ENCODE data around the gene TMEM178B. TPM values are rescaled to one million over a fixed set of nuclear protein-coding genes. Genes with fewer than 3 reads are reported as not detected.
"Not testable (repeated sequence)": the region's sequence is repeated elsewhere in the genome, so short reads cannot be mapped to it uniquely, and the experiment has no call there.

TMEM178B gene
- total and polyA plus RNA-seq, 2 experiments from 2014 or later: 0.39 to 0.46 TPM

GRCh38 chr7:141393056-141393455 is 319.2 kb downstream of the TMEM178B start:
- no peak overlapping the region for H3K27ac ChIP-seq
- TF ChIP-seq, protein P1, sequence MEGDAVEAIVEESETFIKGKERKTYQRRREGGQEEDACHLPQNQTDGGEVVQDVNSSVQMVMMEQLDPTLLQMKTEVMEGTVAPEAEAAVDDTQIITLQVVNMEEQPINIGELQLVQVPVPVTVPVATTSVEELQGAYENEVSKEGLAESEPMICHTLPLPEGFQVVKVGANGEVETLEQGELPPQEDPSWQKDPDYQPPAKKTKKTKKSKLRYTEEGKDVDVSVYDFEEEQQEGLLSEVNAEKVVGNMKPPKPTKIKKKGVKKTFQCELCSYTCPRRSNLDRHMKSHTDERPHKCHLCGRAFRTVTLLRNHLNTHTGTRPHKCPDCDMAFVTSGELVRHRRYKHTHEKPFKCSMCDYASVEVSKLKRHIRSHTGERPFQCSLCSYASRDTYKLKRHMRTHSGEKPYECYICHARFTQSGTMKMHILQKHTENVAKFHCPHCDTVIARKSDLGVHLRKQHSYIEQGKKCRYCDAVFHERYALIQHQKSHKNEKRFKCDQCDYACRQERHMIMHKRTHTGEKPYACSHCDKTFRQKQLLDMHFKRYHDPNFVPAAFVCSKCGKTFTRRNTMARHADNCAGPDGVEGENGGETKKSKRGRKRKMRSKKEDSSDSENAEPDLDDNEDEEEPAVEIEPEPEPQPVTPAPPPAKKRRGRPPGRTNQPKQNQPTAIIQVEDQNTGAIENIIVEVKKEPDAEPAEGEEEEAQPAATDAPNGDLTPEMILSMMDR (IDR thresholded peaks at IDR 0.05; ENCODE audit: low read depth, low read length): no peak
- H3K4me1 ChIP-seq (ENCODE audit: low read depth): peaks cover 19% of the 10 kb centered on the region
- no peak for DNase-seq (ENCODE audit: low read depth in 1 of 2, low spot score in 1 of 2)
- no peaks in the 10 kb centered on the region for H3K36me3 ChIP-seq
- H3K4me3 ChIP-seq: no peak overlapping the region
- H3K9me3 ChIP-seq (ENCODE audit: low read depth): no peaks in the 10 kb centered on the region
- H3K27me3 ChIP-seq: no peaks in the 10 kb centered on the region

- TF ChIP-seq, protein P1 (IDR thresholded peaks at IDR 0.05; ENCODE audit: low read depth, low read length): no peak
- Histone ChIP-seq H3K27me3 (no peaks in the 10 kb centered on the region), H3K36me3 (no peaks in the 10 kb centered on the region), H3K4me3 (no peak overlapping the region), H3K9me3 (ENCODE audit: low read depth) (no peaks in the 10 kb centered on the region), H3K4me1 (ENCODE audit: low read depth) (peaks cover 25% of the 10 kb centered on the region), H3K27ac (no peak overlapping the region)
- DNase-seq (ENCODE audit: low read depth in 1 of 2, low spot score in 1 of 2): no peak
Observed at GRCh38 chr7:141397236-141398163, 323.6 kb downstream of the TMEM178B start.

DNA sequence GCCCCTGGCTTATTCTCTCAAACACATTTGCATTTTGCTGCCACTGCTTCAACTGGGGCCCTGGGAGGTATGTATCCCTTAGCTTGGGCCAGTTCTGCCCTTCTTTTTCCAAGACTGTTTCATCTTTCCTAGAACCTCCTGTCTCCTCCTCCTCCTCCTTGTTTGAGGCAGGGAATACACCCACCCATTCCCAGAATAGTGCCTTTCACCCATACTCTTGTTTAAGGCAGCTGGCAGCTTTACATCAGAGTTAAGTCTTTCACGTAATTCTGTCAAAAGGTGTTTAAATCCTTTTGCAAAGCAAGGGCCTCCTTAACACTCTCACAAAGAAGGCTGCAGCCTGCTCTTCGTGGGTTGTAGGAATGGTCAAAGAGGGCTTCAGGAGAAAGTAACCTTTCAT is 326.5 kb downstream of the TMEM178B start:
- Histone ChIP-seq H3K9me3 (ENCODE audit: low read depth) (no peaks in the 10 kb centered on the region), H3K4me1 (ENCODE audit: low read depth) (peaks cover 37% of the 10 kb centered on the region), H3K27ac (no peak overlapping the region), H3K4me3 (no peak overlapping the region), H3K27me3 (no peaks in the 10 kb centered on the region), H3K36me3 (no peaks in the 10 kb centered on the region)
- TF ChIP-seq, protein P1 (IDR thresholded peaks at IDR 0.05; ENCODE audit: low read depth, low read length): no peak
- no peak for DNase-seq (ENCODE audit: low read depth in 1 of 2, low spot score in 1 of 2)

GRCh38 chr7:141402277-141402996 is 328.6 kb downstream of the TMEM178B start:
- no peak overlapping the region for H3K4me3 ChIP-seq
- TF ChIP-seq, protein P1 (IDR thresholded peaks at IDR 0.05; ENCODE audit: low read depth, low read length): no peak
- H3K36me3 ChIP-seq: no peaks in the 10 kb centered on the region
- peak overlapping the region; percentile 65 for H3K27ac ChIP-seq
- peaks cover 37% of the 10 kb centered on the region for H3K4me1 ChIP-seq (ENCODE audit: low read depth)
- no peaks in the 10 kb centered on the region for H3K27me3 ChIP-seq
- DNase-seq (ENCODE audit: low read depth in 1 of 2, low spot score in 1 of 2): peak in 1 of 2 donors; percentile 90
- H3K9me3 ChIP-seq (ENCODE audit: low read depth): no peaks in the 10 kb centered on the region

- not testable (repeated sequence) for H3K4me3 ChIP-seq; H3K27me3 ChIP-seq; H3K9me3 ChIP-seq (ENCODE audit: low read depth); H3K36me3 ChIP-seq; DNase-seq (ENCODE audit: low read depth in 1 of 2, low spot score in 1 of 2)
- H3K4me1 ChIP-seq (ENCODE audit: low read depth): peaks cover 37% of the 10 kb centered on the region
- peak overlapping the region; percentile 65 for H3K27ac ChIP-seq
Observed at GRCh38 chr7:141403846-141404245, 330.0 kb downstream of the TMEM178B start.

DNA sequence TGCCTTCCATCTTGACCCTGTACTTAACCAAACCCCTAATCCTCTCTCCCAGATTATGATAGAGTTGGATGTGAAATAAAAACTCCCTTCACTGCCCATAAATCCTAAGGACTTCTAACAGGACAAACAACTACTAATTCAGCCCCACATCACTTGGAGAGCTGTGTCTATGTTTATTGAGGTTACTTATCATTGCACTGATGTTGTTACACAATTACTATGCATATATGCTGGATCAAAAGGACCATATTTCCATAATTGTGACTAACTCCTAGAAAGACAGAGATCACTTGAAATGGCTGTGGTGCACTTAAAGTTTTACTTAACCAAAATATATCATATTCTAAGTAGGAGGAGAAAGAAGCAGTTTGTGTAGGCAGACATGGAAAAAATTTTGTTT is 332.5 kb downstream of the TMEM178B start:
- Histone ChIP-seq H3K9me3 (ENCODE audit: low read depth) (no peaks in the 10 kb centered on the region), H3K36me3 (no peaks in the 10 kb centered on the region), H3K4me3 (no peak overlapping the region)

More for the DNA sequence above, 332.5 kb downstream of the TMEM178B start:
- TF ChIP-seq, protein P1 (IDR thresholded peaks at IDR 0.05; ENCODE audit: low read depth, low read length): no peak
- H3K27ac ChIP-seq: no peak overlapping the region
- DNase-seq (ENCODE audit: low read depth in 1 of 2, low spot score in 1 of 2): no peak
- no peaks in the 10 kb centered on the region for H3K27me3 ChIP-seq
- peaks cover 23% of the 10 kb centered on the region for H3K4me1 ChIP-seq (ENCODE audit: low read depth)

All from cardiac muscle cell (in vitro differentiated cells and primary cell).